Esophagus squamous epithelium (tissue), 5 donors: ENCODE data around the gene MTX1. TPM values are rescaled to one million over a fixed set of nuclear protein-coding genes. Genes with fewer than 3 reads are reported as not detected.

Experiments used
- DNase-seq: peaks from one replicate; lab custom pipeline; 2025; lab: John Stamatoyannopoulos, UW
- H3K27ac ChIP-seq, 4 donors: fragments of 200-600 bp; sonication (generic); one replicate each; pipeline ENCODE4 v1.5.1; 2016 to 2019; ENCODE audit warnings: mild to moderate bottlenecking in 1 of 4
- H3K27me3 ChIP-seq, 4 donors: fragments of 200-600 bp; sonication (generic); 1 replicate in 3 of 4; 2 replicates in 1 of 4; pipeline versions ENCODE4 v1.5.1 to v1.6.0; 2017 to 2021; ENCODE audit warnings: antibody characterized with exemption in 1 of 4
- H3K36me3 ChIP-seq, 3 donors: fragments of 200-600 bp; sonication (generic); one replicate each; pipeline ENCODE4 v1.5.1; 2016 to 2019
- H3K4me1 ChIP-seq, 3 donors: fragments of 200-600 bp; sonication (generic); one replicate each; pipeline ENCODE4 v1.5.1; 2017 to 2019
- H3K4me3 ChIP-seq, 4 donors: fragments of 200-600 bp; sonication (generic); 1 replicate in 3 of 4; 2 replicates in 1 of 4; pipeline ENCODE4 v1.5.1; 2016 to 2019; ENCODE audit warnings: mild to moderate bottlenecking in 2 of 4, moderate library complexity in 1 of 4
- H3K9me3 ChIP-seq, 3 donors: fragments of 200-600 bp; sonication (generic); one replicate each; pipeline ENCODE4 v1.5.1; 2016 to 2019
- POLR2A ChIP-seq, 4 donors: fragments of 450-650 bp; IDR thresholded peaks; one replicate each; pipeline ENCODE4 v1.6.1; 2017; ENCODE audit warnings: antibody characterized with exemption in 4 of 4, mild to moderate bottlenecking in 4 of 4, moderate library complexity in 3 of 4
- WGBS, 2 donors: methylation state at CpG; one replicate each; pipeline ENCODE4 v1.1.5; 2018; 5-methylcytosine and 5-hydroxymethylcytosine counted together
- intact Hi-C: fragments of 100-400 bp; cut with DNase I; formaldehyde crosslinking; loops from one replicate; pipeline ENCODE4 v1.15.0; 2022
- total RNA-seq, 4 donors: library from RNA; depleted of rRNA; stranded (reverse); fragments of >200 nt; gene quantifications; one replicate each; pipeline ENCODE4 v1.1.0, GENCODE V29; 2016
- TF ChIP-seq, protein P1 (sequence below), 6 experiments: fragments of 450-650 bp in 4 of 6; fragments of 200-600 bp in 2 of 6; sonication (generic) in 2 of 6; IDR thresholded peaks; one replicate each; pipeline ENCODE4 v1.5.1; 2016 to 2019; ENCODE audit warnings: antibody characterized with exemption in 6 of 6, mild to moderate bottlenecking in 4 of 6, moderate library complexity in 4 of 6
- donor health status: DM: yes; HTN: yes; CAD: no.

The MTX1 gene
- total RNA-seq, 4 donors from 2014 or later: 34.0 to 59.1 (median 42.9) TPM

DNA sequence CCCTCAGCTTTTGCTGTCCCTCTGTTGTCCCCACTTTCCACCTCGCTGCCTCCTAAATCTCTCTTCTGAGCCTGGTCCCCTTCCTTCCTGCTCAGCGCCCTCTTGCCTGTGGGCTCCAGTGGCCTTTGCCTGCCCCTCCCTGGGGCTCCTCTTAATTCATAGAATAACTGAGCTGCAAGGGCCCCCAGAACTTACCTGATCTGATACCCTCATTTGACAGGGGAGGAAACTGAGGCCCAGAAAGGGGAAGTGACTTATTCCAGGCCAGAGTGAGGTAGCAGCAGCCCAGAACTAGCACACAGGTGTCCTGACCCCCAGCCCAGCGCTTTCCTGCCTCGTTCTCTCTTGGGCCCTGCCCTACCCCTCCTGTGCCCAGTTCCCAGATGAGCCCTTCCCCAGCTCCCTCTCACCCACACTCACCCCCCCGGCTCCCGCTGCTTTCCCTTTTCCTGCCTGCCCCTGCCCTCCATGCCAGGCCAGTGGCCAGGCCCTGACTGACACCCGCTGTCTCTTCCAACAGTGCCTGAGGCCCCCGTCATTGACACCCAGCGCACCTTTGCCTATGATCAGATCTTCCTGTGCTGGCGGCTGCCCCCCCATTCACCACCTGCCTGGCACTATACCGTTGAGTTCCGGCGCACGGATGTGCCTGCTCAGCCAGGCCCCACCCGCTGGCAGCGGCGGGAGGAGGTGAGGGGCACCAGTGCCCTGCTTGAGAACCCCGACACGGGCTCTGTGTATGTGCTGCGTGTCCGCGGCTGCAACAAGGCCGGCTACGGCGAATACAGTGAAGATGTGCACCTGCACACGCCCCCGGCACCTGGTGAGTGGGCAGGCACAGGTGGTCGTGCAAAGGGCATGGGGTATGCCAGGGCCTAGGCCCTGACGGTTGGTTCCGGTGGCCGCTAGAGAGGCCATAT is 29.1 kb upstream of the MTX1 start:
- no peak for TF ChIP-seq POLR2A (IDR thresholded peaks at IDR 0.05)
- TF ChIP-seq, protein P1, sequence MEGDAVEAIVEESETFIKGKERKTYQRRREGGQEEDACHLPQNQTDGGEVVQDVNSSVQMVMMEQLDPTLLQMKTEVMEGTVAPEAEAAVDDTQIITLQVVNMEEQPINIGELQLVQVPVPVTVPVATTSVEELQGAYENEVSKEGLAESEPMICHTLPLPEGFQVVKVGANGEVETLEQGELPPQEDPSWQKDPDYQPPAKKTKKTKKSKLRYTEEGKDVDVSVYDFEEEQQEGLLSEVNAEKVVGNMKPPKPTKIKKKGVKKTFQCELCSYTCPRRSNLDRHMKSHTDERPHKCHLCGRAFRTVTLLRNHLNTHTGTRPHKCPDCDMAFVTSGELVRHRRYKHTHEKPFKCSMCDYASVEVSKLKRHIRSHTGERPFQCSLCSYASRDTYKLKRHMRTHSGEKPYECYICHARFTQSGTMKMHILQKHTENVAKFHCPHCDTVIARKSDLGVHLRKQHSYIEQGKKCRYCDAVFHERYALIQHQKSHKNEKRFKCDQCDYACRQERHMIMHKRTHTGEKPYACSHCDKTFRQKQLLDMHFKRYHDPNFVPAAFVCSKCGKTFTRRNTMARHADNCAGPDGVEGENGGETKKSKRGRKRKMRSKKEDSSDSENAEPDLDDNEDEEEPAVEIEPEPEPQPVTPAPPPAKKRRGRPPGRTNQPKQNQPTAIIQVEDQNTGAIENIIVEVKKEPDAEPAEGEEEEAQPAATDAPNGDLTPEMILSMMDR (IDR thresholded peaks at IDR 0.05): no peak
- no peaks in the 10 kb centered on the region for H3K9me3 ChIP-seq
- H3K27me3 ChIP-seq: peaks cover 0 to 17% (median 0%) of the 10 kb centered on the region in 4 donors
- H3K36me3 ChIP-seq: no peaks in the 10 kb centered on the region
- no peak overlapping the region for H3K4me3 ChIP-seq
- intact Hi-C loops: no loop called here
- peaks cover 12 to 42% (median 14%) of the 10 kb centered on the region in 3 donors for H3K4me1 ChIP-seq
- WGBS, 2 donors: 80 to 91% methylated on average over 13 to 28 of the region's 31 CpGs
- DNase-seq: no peak
- H3K27ac ChIP-seq: peak overlapping the region in 1 of 4 donors; percentile 15

DNA sequence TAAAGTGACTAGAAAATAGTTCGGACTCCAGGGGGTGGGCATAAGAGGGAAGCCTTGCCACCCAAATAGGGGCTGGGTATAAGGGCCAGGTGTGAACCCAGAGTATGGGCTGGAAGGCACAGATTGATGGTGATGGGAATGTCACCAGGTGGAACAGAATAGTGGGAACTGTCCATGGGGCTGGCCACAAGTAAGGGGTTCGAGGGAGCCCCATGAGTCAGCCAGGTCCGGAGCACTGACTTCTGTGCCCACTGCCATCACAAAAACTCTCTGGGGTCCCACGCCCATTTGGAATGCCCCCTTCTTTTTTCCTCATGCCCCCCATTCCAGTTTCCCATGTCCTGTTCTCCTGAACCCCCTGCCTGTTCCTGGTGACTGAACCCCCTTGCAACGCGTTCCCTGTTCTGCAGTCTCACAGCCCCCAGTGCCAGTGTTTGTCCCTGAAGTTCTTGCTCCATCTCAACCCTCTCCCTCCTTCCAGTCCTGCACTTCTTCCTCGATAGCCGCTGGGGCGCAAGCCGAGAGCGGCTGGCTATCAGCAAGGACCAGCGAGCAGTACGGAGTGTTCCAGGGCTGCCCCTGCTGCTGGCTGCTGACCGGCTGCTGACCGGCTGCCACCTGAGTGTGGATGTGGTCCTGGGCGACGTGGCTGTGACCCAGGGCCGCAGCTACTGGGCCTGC is 27.0 kb upstream of the MTX1 start:
- no peaks in the 10 kb centered on the region for H3K9me3 ChIP-seq
- TF ChIP-seq, protein P1 (IDR thresholded peaks at IDR 0.05): no peak
- no peak for TF ChIP-seq POLR2A (IDR thresholded peaks at IDR 0.05)
- H3K4me3 ChIP-seq: no peak overlapping the region
- DNase-seq: no peak
- H3K4me1 ChIP-seq: peaks cover 10 to 52% (median 22%) of the 10 kb centered on the region in 3 donors
- H3K27ac ChIP-seq: no peak overlapping the region
- 85 to 92% methylated on average over 8 to 13 of the region's 18 CpGs for WGBS, 2 donors
- H3K36me3 ChIP-seq: no peaks in the 10 kb centered on the region
- no peaks in the 10 kb centered on the region for H3K27me3 ChIP-seq
- intact Hi-C loops: no loop called here

DNA sequence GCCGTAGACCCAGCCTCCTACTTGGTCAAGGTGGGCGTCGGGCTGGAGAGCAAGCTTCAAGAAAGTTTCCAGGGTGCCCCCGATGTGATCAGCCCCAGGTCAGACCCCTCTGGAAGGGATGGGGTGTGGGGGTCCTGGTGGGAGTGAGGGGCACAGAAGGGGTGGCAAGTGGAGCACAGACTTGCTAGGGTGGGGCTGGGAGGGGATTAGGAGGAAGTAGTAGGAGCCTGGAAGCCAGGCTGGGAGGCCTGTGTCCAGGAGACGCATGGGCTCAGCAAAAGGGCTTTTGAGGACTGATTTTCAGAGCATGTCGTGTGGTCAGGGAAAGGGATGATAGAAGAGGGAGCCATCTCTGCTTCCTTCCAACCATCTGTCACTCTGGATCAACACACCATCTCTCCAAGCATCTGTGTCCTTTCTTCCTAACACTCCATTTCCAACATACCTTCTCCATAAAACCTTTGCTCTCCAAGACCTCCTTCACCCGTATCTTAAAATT is 26.4 kb upstream of the MTX1 start:
- no peak overlapping the region for H3K4me3 ChIP-seq
- H3K4me1 ChIP-seq: peaks cover 4 to 52% (median 18%) of the 10 kb centered on the region in 3 donors
- H3K27ac ChIP-seq: no peak overlapping the region
- H3K9me3 ChIP-seq: no peaks in the 10 kb centered on the region
- H3K27me3 ChIP-seq: no peaks in the 10 kb centered on the region
- DNase-seq: no peak
- no peak for TF ChIP-seq POLR2A (IDR thresholded peaks at IDR 0.05)
- TF ChIP-seq, protein P1 (IDR thresholded peaks at IDR 0.05): no peak
- no peaks in the 10 kb centered on the region for H3K36me3 ChIP-seq
- intact Hi-C loops: no loop called here
- WGBS, 2 donors: 78 to 90% methylated on average over 2 to 3 of the region's 7 CpGs

DNA sequence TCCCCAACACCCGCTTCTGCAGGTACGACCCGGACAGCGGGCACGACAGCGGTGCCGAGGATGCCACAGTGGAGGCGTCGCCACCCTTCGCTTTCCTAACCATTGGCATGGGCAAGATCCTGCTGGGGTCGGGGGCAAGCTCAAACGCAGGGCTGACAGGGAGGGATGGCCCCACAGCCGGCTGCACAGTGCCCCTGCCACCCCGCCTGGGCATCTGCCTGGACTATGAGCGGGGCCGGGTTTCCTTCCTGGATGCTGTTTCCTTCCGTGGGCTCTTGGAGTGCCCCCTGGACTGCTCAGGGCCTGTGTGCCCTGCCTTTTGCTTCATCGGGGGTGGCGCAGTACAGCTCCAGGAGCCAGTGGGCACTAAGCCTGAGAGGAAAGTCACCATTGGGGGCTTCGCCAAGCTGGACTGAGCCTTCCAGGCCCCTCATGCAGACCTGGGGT is 24.7 kb upstream of the MTX1 start:
- peaks cover 0 to 43% (median 14%) of the 10 kb centered on the region in 3 donors for H3K4me1 ChIP-seq
- intact Hi-C loops: no loop called here
- no peak overlapping the region for H3K4me3 ChIP-seq
- no peaks in the 10 kb centered on the region for H3K27me3 ChIP-seq
- TF ChIP-seq POLR2A (IDR thresholded peaks at IDR 0.05): no peak
- TF ChIP-seq, protein P1 (IDR thresholded peaks at IDR 0.05): no peak
- H3K36me3 ChIP-seq: no peaks in the 10 kb centered on the region
- DNase-seq: no peak
- no peaks in the 10 kb centered on the region for H3K9me3 ChIP-seq
- 76 to 93% methylated on average over 7 to 12 of the region's 20 CpGs for WGBS, 2 donors
- H3K27ac ChIP-seq: no peak overlapping the region
